Keratinocyte (primary cell): ENCODE data around the gene CPEB1.
"Not testable (repeated sequence)": the region's sequence is repeated elsewhere in the genome, so short reads cannot be mapped to it uniquely, and the experiment has no call there.

Source experiments
- EZH2 ChIP-seq: IDR thresholded peaks from one replicate; pipeline ENCODE4 v1.6.1; 2012; ENCODE audit warnings: inconsistent platforms, mild to moderate bottlenecking, low read length, moderate library complexity
- TF ChIP-seq, protein P1 (sequence below), 3 experiments: IDR thresholded peaks in 1 of 3; conservative IDR thresholded peaks in 1 of 3; optimal IDR thresholded peaks in 1 of 3; 2 replicates in 2 of 3; 3 replicates in 1 of 3; pipeline versions ENCODE3 to v1.5.1; 2011; ENCODE audit warnings: low read length in 3 of 3, mild to moderate bottlenecking in 3 of 3, moderate library complexity in 2 of 3, control low read depth in 1 of 3, inconsistent platforms in 1 of 3; ENCODE audit not compliant: insufficient read depth in 2 of 3; ENCODE audit errors: extremely low read depth in 1 of 3

DNA sequence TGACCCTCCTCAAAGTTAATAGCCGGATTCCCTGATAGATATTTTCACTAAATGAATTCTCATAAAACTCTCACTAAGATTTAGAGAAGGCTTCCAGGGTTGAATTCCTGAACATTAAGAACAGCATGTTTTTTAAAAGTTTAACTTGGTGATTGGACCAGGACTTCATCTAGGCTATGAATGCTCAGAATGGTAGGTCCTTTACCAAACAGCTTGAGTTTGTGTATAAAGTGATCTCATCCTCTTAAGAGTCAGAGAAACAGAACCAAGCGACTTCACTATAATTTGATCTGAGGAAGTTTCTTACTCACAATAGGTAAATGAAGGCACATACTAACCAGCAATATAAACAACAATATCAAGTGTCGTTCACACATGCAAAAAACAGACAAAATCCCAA lies 143.1 kb downstream of the CPEB1 start:
- TF ChIP-seq, protein P1, sequence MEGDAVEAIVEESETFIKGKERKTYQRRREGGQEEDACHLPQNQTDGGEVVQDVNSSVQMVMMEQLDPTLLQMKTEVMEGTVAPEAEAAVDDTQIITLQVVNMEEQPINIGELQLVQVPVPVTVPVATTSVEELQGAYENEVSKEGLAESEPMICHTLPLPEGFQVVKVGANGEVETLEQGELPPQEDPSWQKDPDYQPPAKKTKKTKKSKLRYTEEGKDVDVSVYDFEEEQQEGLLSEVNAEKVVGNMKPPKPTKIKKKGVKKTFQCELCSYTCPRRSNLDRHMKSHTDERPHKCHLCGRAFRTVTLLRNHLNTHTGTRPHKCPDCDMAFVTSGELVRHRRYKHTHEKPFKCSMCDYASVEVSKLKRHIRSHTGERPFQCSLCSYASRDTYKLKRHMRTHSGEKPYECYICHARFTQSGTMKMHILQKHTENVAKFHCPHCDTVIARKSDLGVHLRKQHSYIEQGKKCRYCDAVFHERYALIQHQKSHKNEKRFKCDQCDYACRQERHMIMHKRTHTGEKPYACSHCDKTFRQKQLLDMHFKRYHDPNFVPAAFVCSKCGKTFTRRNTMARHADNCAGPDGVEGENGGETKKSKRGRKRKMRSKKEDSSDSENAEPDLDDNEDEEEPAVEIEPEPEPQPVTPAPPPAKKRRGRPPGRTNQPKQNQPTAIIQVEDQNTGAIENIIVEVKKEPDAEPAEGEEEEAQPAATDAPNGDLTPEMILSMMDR (optimal IDR thresholded peaks at IDR 0.05 in 1 of 3, IDR thresholded peaks at IDR 0.05 in 1 of 3, conservative IDR thresholded peaks at IDR 0.05 in 1 of 3; ENCODE audit: extremely low read depth in 1 of 3, insufficient read depth in 2 of 3, low read length in 3 of 3) = not testable (repeated sequence)
- not testable (repeated sequence) for TF ChIP-seq EZH2
